Upper lobe of left lung (tissue), 6 donors: ENCODE results near the gene CFAP45. TPM values are rescaled to one million over a fixed set of nuclear protein-coding genes. Genes with fewer than 3 reads are reported as not detected.

ENCODE experiments used
- ATAC-seq, 2 donors: fragments of 200-7000 bp; cut with Tn5 transposase; one replicate each; pipeline ENCODE4 v1.9.1; 2022; ENCODE audit warnings: mild to moderate bottlenecking in 2 of 2, moderate library complexity in 2 of 2; ENCODE audit not compliant: low FRiP score in 2 of 2
- DNase-seq, 2 donors: peaks; one replicate each; pipeline ENCODE4 v3.0.0-alpha.2; 2019 to 2020
- H3K27ac ChIP-seq, 4 donors: fragments of 200-600 bp; sonication (generic); one replicate each; pipeline ENCODE4 v1.5.1; 2016 to 2019
- H3K27me3 ChIP-seq, 4 donors: fragments of 200-600 bp; sonication (generic); one replicate each; pipeline ENCODE4 v1.5.1; 2017 to 2019
- H3K36me3 ChIP-seq, 4 donors: fragments of 200-600 bp; sonication (generic); one replicate each; pipeline ENCODE4 v1.5.1; 2016 to 2019
- H3K4me1 ChIP-seq, 4 donors: fragments of 200-600 bp; sonication (generic); one replicate each; pipeline ENCODE4 v1.5.1; 2018 to 2019
- H3K4me3 ChIP-seq, 4 donors: fragments of 200-600 bp; sonication (generic); one replicate each; pipeline ENCODE4 v1.5.1; 2017 to 2019; ENCODE audit warnings: mild to moderate bottlenecking in 2 of 4, moderate library complexity in 1 of 4
- H3K9me3 ChIP-seq, 4 donors: fragments of 200-600 bp; sonication (generic); one replicate each; pipeline ENCODE4 v1.5.1; 2018 to 2019
- EP300 ChIP-seq, 4 donors: sonication (generic); formaldehyde crosslinking; IDR thresholded peaks; one replicate each; pipeline ENCODE4 v1.5.1; 2017; ENCODE audit warnings: antibody characterized with exemption in 4 of 4, control low read depth in 2 of 4
- POLR2A ChIP-seq, 4 donors: fragments of 450-650 bp; IDR thresholded peaks; one replicate each; pipeline ENCODE4 v1.5.1; 2016 to 2017; ENCODE audit warnings: antibody characterized with exemption in 4 of 4, mild to moderate bottlenecking in 2 of 4
- POLR2AphosphoS5 ChIP-seq, 2 donors: sonication (generic); formaldehyde crosslinking; IDR thresholded peaks; one replicate each; pipeline ENCODE4 v1.5.1; 2017; ENCODE audit warnings: antibody characterized with exemption in 2 of 2
- WGBS, 2 donors: methylation state at CpG; one replicate each; pipeline ENCODE4 v1.1.5; 2017 to 2018; 5-methylcytosine and 5-hydroxymethylcytosine counted together
- total RNA-seq, 6 donors: library from RNA; depleted of rRNA in 4 of 6; stranded (reverse); fragments of >200 nt in 4 of 6; gene quantifications; one replicate each; pipeline versions ENCODE4 v1.1.0 to v1.2.1, GENCODE V29; 2016 to 2021
- TF ChIP-seq, protein P1 (sequence below), 6 experiments: fragments of 450-650 bp in 4 of 6; fragments of 200-600 bp in 2 of 6; sonication (generic) in 2 of 6; IDR thresholded peaks; one replicate each; pipeline ENCODE4 v1.5.1; 2016 to 2019; ENCODE audit warnings: antibody characterized with exemption in 6 of 6
- donor health status: DM: no; HTN: no; CAD: no; lungs with moderate emphysema.
- donor health status: DM: no; HTN: yes; CAD: no; lungs with severe emphysema.

The CFAP45 gene
- total RNA-seq, 6 donors from 2014 or later, result 1.2 to 34.6 (median 9.0) TPM

DNA sequence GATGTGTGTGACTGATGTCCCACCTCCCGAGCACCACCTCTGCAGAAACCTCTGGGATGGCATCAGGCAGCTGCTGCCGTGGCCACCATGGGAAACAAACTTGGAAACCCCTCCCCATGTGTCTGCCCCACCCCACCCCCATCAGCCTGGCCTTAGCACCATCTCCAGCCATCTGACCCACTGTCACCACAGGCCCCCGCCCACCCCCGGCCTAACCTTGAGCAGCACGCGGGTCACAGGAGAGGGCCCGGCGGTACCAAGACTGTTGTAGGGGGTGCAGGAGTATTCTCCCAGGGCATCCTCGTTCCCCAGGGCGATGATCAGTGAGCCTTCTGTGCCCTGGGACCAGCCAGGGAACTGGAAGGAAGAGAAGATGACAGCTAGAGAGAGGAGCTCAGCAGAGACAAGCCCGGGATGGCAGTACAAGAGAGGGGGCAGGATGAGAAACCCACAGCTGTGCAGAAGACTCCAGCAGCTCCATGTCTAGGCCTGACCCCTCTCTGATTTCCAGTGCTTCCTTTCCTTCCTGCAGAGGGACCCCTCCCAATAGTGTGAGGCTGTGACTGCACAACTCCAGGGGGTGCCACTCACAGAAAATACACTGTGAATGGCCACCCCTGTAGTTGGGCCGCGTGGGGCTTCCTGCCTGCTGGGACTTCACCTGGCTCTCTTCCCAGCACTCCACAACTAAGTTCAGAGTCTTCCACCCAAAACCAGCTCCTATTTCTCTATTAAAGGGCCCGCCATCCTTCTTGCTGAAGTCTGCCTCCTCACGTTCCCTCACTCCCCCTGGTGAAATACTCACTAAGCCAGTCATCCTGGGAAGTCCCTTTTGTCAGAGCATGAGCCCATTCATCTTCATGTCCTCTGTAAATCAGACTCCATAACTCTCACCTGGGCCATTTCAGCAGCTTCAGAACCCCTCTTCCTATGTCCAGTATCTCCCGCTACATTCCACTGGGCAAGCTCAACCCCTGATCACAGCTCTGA is 32.6 kb upstream of the CFAP45 start:
- H3K27ac ChIP-seq, result no peak overlapping the region
- H3K36me3 ChIP-seq, result no peaks in the 10 kb centered on the region
- WGBS, 2 donors, result 85 to 88% methylated on average over 9 to 16 of the region's 16 CpGs
- H3K9me3 ChIP-seq, result no peaks in the 10 kb centered on the region
- TF ChIP-seq POLR2A (IDR thresholded peaks at IDR 0.05) (no peak), EP300 (IDR thresholded peaks at IDR 0.05) (no peak), POLR2AphosphoS5 (IDR thresholded peaks at IDR 0.05) (no peak)
- TF ChIP-seq, protein P1, sequence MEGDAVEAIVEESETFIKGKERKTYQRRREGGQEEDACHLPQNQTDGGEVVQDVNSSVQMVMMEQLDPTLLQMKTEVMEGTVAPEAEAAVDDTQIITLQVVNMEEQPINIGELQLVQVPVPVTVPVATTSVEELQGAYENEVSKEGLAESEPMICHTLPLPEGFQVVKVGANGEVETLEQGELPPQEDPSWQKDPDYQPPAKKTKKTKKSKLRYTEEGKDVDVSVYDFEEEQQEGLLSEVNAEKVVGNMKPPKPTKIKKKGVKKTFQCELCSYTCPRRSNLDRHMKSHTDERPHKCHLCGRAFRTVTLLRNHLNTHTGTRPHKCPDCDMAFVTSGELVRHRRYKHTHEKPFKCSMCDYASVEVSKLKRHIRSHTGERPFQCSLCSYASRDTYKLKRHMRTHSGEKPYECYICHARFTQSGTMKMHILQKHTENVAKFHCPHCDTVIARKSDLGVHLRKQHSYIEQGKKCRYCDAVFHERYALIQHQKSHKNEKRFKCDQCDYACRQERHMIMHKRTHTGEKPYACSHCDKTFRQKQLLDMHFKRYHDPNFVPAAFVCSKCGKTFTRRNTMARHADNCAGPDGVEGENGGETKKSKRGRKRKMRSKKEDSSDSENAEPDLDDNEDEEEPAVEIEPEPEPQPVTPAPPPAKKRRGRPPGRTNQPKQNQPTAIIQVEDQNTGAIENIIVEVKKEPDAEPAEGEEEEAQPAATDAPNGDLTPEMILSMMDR (IDR thresholded peaks at IDR 0.05), result no peak
- ATAC-seq (no peak), DNase-seq (peak in 1 of 2 donors; percentile 68)
- H3K27me3 ChIP-seq, result no peaks in the 10 kb centered on the region
- H3K4me3 ChIP-seq, result no peak overlapping the region
- H3K4me1 ChIP-seq, result peaks cover 12 to 19% (median 16%) of the 10 kb centered on the region in 4 donors

DNA sequence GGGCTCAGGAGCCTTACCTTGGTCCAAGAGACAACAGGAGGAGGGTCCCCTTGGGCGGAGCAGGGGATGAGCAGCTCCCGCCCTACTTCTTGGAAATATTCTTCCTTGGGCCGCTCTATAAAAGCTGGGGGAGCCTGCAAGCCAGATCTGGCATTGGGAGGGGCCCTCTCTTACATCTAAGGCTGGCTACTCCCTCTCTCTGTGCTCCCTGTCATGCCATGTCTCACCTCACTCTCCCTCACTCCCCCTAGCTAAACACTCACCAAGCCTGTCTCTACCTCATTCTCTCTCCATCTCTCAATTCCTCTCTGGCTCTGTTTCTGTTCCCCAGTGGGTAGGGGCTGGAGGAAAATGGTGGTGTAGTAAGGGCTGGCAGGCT is 31.8 kb upstream of the CFAP45 start:
- no peak for DNase-seq
- Histone ChIP-seq H3K36me3 (no peaks in the 10 kb centered on the region), H3K4me3 (no peak overlapping the region), H3K27ac (no peak overlapping the region), H3K9me3 (no peaks in the 10 kb centered on the region), H3K27me3 (no peaks in the 10 kb centered on the region), H3K4me1 (peaks cover 8 to 11% (median 9%) of the 10 kb centered on the region in 4 donors)
- WGBS, 2 donors, result 100% methylated on average over 2 to 3 of the region's 3 CpGs
- TF ChIP-seq EP300 (IDR thresholded peaks at IDR 0.05) (no peak), POLR2AphosphoS5 (IDR thresholded peaks at IDR 0.05) (no peak), POLR2A (IDR thresholded peaks at IDR 0.05) (no peak)
- TF ChIP-seq, protein P1 (IDR thresholded peaks at IDR 0.05), result no peak
- no peak for ATAC-seq

DNA sequence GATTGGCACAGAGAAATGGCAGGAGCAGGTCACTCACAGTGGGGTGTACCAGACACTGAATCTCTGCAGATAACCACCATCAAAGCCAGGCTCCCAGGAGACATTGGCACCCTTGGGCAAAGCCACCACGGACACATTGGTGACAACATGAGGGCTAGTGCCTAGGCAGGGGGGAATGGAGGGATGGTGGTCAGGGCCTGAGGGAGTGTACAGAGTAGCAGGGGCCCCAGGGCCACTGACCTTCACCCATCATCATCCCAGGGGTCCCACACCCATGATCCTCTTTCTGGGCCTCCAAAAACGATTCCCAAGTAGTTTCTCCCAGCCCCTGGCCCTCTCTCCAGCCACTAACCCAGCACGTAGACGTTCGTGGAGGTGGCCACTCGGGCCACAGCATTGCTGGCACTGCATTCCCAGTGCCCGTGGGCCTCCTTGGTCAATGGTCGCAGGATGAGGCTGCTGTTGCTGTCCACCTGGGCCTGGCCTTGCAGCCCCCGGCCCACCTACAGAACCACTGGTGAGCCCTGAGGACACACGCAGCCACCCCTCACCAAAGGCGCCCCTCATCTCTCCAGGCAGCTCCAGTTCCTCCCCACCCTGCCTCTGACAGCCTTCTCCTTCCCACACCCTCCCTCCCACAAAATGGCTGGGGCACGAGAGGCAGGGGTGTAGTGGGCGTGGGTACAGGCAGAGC is 31.3 kb upstream of the CFAP45 start:
- no peak overlapping the region for H3K27ac ChIP-seq
- no peaks in the 10 kb centered on the region for H3K9me3 ChIP-seq
- ATAC-seq (no peak), DNase-seq (peak in 1 of 2 donors; percentile 47)
- H3K4me3 ChIP-seq, result no peak overlapping the region
- H3K4me1 ChIP-seq, result peaks cover 4 to 7% (median 5%) of the 10 kb centered on the region in 4 donors
- 83 to 93% methylated on average over 1 to 13 of the region's 13 CpGs for WGBS, 2 donors
- no peaks in the 10 kb centered on the region for H3K36me3 ChIP-seq
- TF ChIP-seq POLR2A (IDR thresholded peaks at IDR 0.05) (no peak), POLR2AphosphoS5 (IDR thresholded peaks at IDR 0.05) (no peak), EP300 (IDR thresholded peaks at IDR 0.05) (no peak)
- TF ChIP-seq, protein P1 (IDR thresholded peaks at IDR 0.05), result no peak
- no peaks in the 10 kb centered on the region for H3K27me3 ChIP-seq

DNA sequence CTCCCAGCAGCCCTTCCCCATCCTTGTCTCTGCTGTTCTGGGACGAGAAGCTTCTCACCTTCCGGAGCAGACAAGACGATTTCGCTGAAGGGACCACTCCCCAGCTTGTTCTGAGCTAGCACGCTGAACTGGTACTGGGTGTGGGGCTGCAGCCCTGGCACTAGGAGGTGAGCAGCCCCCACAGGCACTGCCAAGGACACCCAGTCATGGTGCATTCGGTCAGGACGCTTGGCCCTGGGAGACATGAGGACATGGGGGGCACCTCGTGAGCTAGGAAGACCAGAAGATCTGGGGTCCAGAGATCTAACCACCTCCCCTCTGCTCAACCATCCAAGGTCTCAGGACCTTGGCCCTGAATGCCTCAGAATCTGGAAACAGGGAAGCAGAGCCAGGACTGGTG is 30.7 kb upstream of the CFAP45 start:
- Histone ChIP-seq H3K4me1 (peaks cover 7 to 8% (median 7%) of the 10 kb centered on the region in 4 donors), H3K27me3 (no peaks in the 10 kb centered on the region), H3K36me3 (no peaks in the 10 kb centered on the region), H3K27ac (no peak overlapping the region), H3K9me3 (no peaks in the 10 kb centered on the region), H3K4me3 (no peak overlapping the region)
- 95% methylated on average over 6 to 8 of the region's 8 CpGs for WGBS, 2 donors
- no peak for DNase-seq
- ATAC-seq, result no peak
- no peak for TF ChIP-seq EP300 (IDR thresholded peaks at IDR 0.05)
- TF ChIP-seq, protein P1 (IDR thresholded peaks at IDR 0.05), result no peak
- no peak for TF ChIP-seq POLR2A (IDR thresholded peaks at IDR 0.05)
- TF ChIP-seq POLR2AphosphoS5 (IDR thresholded peaks at IDR 0.05), result no peak
